ENCODE measurements around the gene MBP. TPM values are rescaled to one million over a fixed set of nuclear protein-coding genes. Genes with fewer than 3 reads are reported as not detected.
A peak's percentile ranks its signal among the peaks of the same experiment; 100 is the strongest.

MBP gene
- total and polyA plus RNA-seq, 10 donors, result 11.1 to 96.0 (median 70.8) TPM

DNA sequence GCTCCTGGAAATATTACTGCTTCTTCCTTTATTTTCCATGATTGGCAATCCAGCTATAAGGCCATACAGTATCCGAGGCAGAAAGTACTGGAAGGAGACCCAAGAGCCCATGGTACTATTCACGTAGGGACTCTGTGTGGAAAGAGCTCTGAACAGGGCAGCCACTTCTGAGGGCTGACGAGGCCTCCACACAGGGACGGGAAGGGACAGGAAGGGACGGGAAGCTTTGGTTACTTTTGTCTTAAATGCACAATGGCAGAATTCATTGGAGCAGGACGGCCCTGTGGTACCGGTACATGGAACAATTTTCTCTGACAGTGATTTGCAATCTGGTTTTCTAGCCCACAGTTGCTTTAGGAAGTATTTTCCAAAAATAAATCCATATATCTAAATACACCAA is 102.4 kb downstream of the MBP start:
- TF ChIP-seq POLR2A (IDR thresholded peaks at IDR 0.05) (no peak), CTCF (IDR thresholded peaks at IDR 0.05 in 8 of 11, conservative IDR thresholded peaks at IDR 0.05 in 3 of 11) (no peak), POLR2AphosphoS5 (IDR thresholded peaks at IDR 0.05) (no peak)
- DNase-seq, result no peak
- intact Hi-C loops (cut with DNase I; ENCODE audit: low total_unique reads), result no loop called here
- 93 to 96% (median 94%) methylated on average over 7 of the region's 7 CpGs for WGBS, 5 donors
- Histone ChIP-seq H3K4me1 (peaks cover 0 to 35% (median 13%) of the 10 kb centered on the region in 6 donors), H3K27ac (no peak overlapping the region), H3K9me3 (no peaks in the 10 kb centered on the region), H3K4me3 (no peak overlapping the region), H3K36me3 (peaks cover 0 to 49% (median 4%) of the 10 kb centered on the region in 6 donors), H3K27me3 (replicated peaks in 1 of 7) (no peaks in the 10 kb centered on the region)

DNA sequence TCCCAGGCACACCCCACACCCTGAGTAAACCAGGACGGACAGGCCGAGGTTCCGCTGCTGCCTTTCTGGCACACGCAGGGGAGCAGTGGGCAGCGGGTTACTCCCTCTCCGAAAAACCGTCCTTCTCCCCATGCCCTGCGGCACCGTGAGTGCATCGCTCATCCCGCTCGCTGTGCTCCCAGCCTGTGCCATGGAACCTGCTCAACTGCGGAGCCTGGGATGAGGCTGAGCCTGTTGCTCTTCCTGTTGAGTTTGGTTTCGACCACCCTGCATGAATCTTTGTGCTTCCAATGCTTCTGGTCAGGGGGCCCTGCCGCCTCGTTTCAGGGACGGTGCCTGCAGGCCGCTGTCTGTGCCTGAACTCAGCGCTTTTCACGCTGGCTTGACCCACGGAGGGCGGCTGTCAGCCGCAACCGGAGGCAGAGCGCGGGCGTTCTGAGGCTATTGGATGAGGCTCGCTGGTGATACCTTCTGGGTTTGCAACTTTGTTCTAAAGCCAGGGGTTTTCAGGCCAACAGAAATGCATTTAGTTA is 106.7 kb downstream of the MBP start:
- Histone ChIP-seq H3K4me1 (peaks cover 0 to 30% (median 4%) of the 10 kb centered on the region in 6 donors), H3K9me3 (no peaks in the 10 kb centered on the region), H3K4me3 (no peak overlapping the region), H3K27ac (no peak overlapping the region), H3K27me3 (replicated peaks in 1 of 7) (no peaks in the 10 kb centered on the region), H3K36me3 (peaks cover 0 to 61% (median 16%) of the 10 kb centered on the region in 6 donors)
- TF ChIP-seq POLR2A (IDR thresholded peaks at IDR 0.05) (no peak), POLR2AphosphoS5 (IDR thresholded peaks at IDR 0.05) (peak in 1 of 3 donors; percentile 55)
- WGBS, 5 donors, result 96 to 98% (median 97%) methylated on average over 25 to 28 of the region's 28 CpGs
- DNase-seq, result no peak
- intact Hi-C loops (cut with DNase I; ENCODE audit: low total_unique reads), result no loop called here

DNA sequence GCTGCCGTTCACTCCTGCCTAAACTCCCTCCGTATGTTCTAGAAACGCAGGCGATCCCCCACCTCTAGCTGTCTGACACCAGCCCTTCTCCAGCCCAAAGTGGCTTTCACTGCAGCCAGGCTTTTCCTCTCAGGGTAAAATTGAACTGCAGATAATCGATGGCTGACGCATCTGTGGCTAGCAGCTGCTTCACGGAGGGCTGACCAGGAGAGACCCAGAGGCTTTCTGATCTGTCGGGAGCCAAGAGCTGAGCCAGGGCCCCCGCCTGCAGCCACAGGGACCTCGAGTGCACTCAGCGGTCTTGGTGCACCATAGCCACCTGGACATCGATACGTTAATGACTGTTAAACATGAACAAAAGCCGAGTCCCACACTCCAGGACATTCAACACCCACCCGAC is 107.5 kb downstream of the MBP start:
- Histone ChIP-seq H3K4me3 (no peak overlapping the region), H3K27ac (no peak overlapping the region), H3K9me3 (no peaks in the 10 kb centered on the region), H3K36me3 (peaks cover 0 to 64% (median 16%) of the 10 kb centered on the region in 6 donors), H3K27me3 (replicated peaks in 1 of 7) (no peaks in the 10 kb centered on the region), H3K4me1 (peaks cover 0 to 34% (median 4%) of the 10 kb centered on the region in 6 donors)
- 88 to 95% (median 93%) methylated on average over 12 to 15 of the region's 15 CpGs for WGBS, 5 donors
- intact Hi-C loops (cut with DNase I; ENCODE audit: low total_unique reads), result no loop called here
- DNase-seq, result no peak
- TF ChIP-seq POLR2AphosphoS5 (IDR thresholded peaks at IDR 0.05), result no peak

GRCh38 chr18:77024476-77024875 is 108.1 kb downstream of the MBP start:
- Histone ChIP-seq H3K27me3 (replicated peaks in 1 of 7) (no peaks in the 10 kb centered on the region), H3K4me3 (no peak overlapping the region), H3K9me3 (no peaks in the 10 kb centered on the region), H3K27ac (no peak overlapping the region), H3K36me3 (peaks cover 0 to 65% (median 19%) of the 10 kb centered on the region in 6 donors), H3K4me1 (peaks cover 0 to 34% (median 4%) of the 10 kb centered on the region in 6 donors)
- DNase-seq, result no peak
- intact Hi-C loops (cut with DNase I; ENCODE audit: low total_unique reads), result no loop called here
- 93 to 98% (median 95%) methylated on average over 13 to 14 of the region's 14 CpGs for WGBS, 5 donors
- TF ChIP-seq POLR2AphosphoS5 (IDR thresholded peaks at IDR 0.05) (peak in 1 of 3 donors; percentile 45), POLR2A (IDR thresholded peaks at IDR 0.05) (no peak)

- intact Hi-C loops (cut with DNase I; ENCODE audit: low total_unique reads), result no loop called here
- peaks cover 0 to 70% (median 19%) of the 10 kb centered on the region in 6 donors for H3K36me3 ChIP-seq
- DNase-seq, result no peak
- no peak overlapping the region for H3K4me3 ChIP-seq
- peak overlapping the region in 2 of 8 donors; percentile 8 to 9 for H3K27ac ChIP-seq
- H3K27me3 ChIP-seq (replicated peaks in 1 of 7), result no peaks in the 10 kb centered on the region
- 47 to 70% (median 68%) methylated on average over 19 of the region's 19 CpGs for WGBS, 5 donors
- TF ChIP-seq POLR2AphosphoS5 (IDR thresholded peaks at IDR 0.05) (no peak), CTCF (IDR thresholded peaks at IDR 0.05 in 8 of 11, conservative IDR thresholded peaks at IDR 0.05 in 3 of 11) (no peak), POLR2A (IDR thresholded peaks at IDR 0.05) (no peak)
- no peaks in the 10 kb centered on the region for H3K9me3 ChIP-seq
- H3K4me1 ChIP-seq, result peaks cover 0 to 34% (median 4%) of the 10 kb centered on the region in 6 donors
These were observed 109.3 kb downstream of the MBP start for GRCh38 chr18:77023102-77023782.

All from spleen (tissue), 11 donors.